ENCODE measurements around the gene E2F3.

- no peak for TF ChIP-seq CTCF (IDR thresholded peaks at IDR 0.05)
- TF ChIP-seq POLR2A (IDR thresholded peaks at IDR 0.05) = no peak
These were observed 65.8 kb downstream of the E2F3 start for GRCh38 chr6:20467437-20467836.
